HCT116 (cell line): Measurements from ENCODE around the gene ZPBP.

Experiments used
- EZH2 ChIP-seq: fragments of 200-600 bp; sonication (generic); IDR thresholded peaks from 2 replicates; pipeline ENCODE4 v1.6.1; 2017; ENCODE audit warnings: antibody characterized with exemption, mixed run types
- JUND ChIP-seq: IDR thresholded peaks from 2 replicates; pipeline ENCODE4 v1.6.1; 2012
- POLR2A ChIP-seq: IDR thresholded peaks from 2 replicates; pipeline ENCODE4 v1.7.0; 2011; ENCODE audit warnings: borderline replicate concordance; ENCODE audit not compliant: insufficient read depth, insufficient read length; ENCODE audit errors: extremely low read depth
- POLR2AphosphoS5 ChIP-seq: IDR thresholded peaks from 2 replicates; pipeline ENCODE4 v1.6.1; 2011; ENCODE audit warnings: mild to moderate bottlenecking, low read depth, low read length, moderate library complexity
- RAD21 ChIP-seq: IDR thresholded peaks from 2 replicates; pipeline ENCODE4 v1.6.1; 2012; ENCODE audit warnings: low read depth, mild to moderate bottlenecking
- SRF ChIP-seq: IDR thresholded peaks from 2 replicates; pipeline ENCODE4 v1.6.1; 2012; ENCODE audit warnings: low read depth
- YY1 ChIP-seq: IDR thresholded peaks from 2 replicates; pipeline ENCODE4 v1.6.1; 2011; ENCODE audit warnings: low read length, low read depth, moderate library complexity, mild to moderate bottlenecking; ENCODE audit not compliant: insufficient replicate concordance; ENCODE audit errors: extremely low read depth
- TF ChIP-seq, protein P1 (sequence below), 3 experiments: fragments of 200-600 bp in 1 of 3; sonication (generic) in 1 of 3; IDR thresholded peaks in 2 of 3; conservative IDR thresholded peaks in 1 of 3; 2 replicates each; pipeline ENCODE4 v1.5.1; 2012 to 2017; ENCODE audit warnings: low read depth in 2 of 3, low read length in 2 of 3, antibody characterized with exemption in 1 of 3, borderline replicate concordance in 1 of 3, control low read depth in 1 of 3, mild to moderate bottlenecking in 1 of 3, mixed read lengths in 1 of 3, mixed run types in 1 of 3, moderate library complexity in 1 of 3; ENCODE audit not compliant: insufficient read depth in 1 of 3
- TF ChIP-seq, protein P2 (sequence below): IDR thresholded peaks from 2 replicates; pipeline ENCODE4 v1.6.1; 2012

DNA sequence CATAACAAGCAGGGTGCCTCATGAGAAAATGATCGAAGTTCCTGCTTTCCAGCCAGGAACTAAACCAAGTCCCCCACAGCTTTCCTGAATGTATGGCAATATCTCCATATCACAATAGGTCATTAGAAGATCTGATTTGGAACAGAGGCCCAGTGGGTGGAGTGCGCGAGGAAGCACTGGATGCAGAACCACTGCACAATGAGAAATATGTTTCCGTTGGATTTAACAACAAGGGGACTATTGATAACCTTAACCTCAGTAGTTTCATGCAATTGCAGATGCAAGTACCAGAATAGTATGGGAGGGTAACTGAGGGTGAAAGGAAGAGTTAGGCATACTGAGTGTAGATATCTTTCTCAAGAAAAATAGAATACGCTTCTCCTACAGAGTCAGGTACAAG lies 45.3 kb downstream of the ZPBP start:
- TF ChIP-seq, protein P1, sequence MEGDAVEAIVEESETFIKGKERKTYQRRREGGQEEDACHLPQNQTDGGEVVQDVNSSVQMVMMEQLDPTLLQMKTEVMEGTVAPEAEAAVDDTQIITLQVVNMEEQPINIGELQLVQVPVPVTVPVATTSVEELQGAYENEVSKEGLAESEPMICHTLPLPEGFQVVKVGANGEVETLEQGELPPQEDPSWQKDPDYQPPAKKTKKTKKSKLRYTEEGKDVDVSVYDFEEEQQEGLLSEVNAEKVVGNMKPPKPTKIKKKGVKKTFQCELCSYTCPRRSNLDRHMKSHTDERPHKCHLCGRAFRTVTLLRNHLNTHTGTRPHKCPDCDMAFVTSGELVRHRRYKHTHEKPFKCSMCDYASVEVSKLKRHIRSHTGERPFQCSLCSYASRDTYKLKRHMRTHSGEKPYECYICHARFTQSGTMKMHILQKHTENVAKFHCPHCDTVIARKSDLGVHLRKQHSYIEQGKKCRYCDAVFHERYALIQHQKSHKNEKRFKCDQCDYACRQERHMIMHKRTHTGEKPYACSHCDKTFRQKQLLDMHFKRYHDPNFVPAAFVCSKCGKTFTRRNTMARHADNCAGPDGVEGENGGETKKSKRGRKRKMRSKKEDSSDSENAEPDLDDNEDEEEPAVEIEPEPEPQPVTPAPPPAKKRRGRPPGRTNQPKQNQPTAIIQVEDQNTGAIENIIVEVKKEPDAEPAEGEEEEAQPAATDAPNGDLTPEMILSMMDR (IDR thresholded peaks at IDR 0.05 in 2 of 3, conservative IDR thresholded peaks at IDR 0.05 in 1 of 3; ENCODE audit: borderline replicate concordance in 1 of 3, insufficient read depth in 1 of 3, low read depth in 2 of 3, low read length in 2 of 3), result no peak
- no peak for TF ChIP-seq YY1
- TF ChIP-seq POLR2A, result no peak
- TF ChIP-seq POLR2AphosphoS5, result no peak
- TF ChIP-seq JUND, result no peak
- no peak for TF ChIP-seq SRF
- TF ChIP-seq EZH2, result no peak
- TF ChIP-seq RAD21, result no peak
- TF ChIP-seq, protein P2, sequence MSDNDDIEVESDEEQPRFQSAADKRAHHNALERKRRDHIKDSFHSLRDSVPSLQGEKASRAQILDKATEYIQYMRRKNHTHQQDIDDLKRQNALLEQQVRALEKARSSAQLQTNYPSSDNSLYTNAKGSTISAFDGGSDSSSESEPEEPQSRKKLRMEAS, result no peak
